Activated CD8-positive, alpha-beta memory T cell treated with anti-CD3 and anti-CD28 coated beads, Interleukin-2, amount 50 U/mL, for 1 hour (primary cell): ENCODE results near the gene PPDPF.
"Not testable (repeated sequence)": the region's sequence is repeated elsewhere in the genome, so short reads cannot be mapped to it uniquely, and the experiment has no call there.

Experiments used
- DNase-seq: peaks from one replicate; pipeline ENCODE4 v3.0.0-alpha.2; 2020; ENCODE audit errors: extremely low read depth

The PPDPF gene

DNA sequence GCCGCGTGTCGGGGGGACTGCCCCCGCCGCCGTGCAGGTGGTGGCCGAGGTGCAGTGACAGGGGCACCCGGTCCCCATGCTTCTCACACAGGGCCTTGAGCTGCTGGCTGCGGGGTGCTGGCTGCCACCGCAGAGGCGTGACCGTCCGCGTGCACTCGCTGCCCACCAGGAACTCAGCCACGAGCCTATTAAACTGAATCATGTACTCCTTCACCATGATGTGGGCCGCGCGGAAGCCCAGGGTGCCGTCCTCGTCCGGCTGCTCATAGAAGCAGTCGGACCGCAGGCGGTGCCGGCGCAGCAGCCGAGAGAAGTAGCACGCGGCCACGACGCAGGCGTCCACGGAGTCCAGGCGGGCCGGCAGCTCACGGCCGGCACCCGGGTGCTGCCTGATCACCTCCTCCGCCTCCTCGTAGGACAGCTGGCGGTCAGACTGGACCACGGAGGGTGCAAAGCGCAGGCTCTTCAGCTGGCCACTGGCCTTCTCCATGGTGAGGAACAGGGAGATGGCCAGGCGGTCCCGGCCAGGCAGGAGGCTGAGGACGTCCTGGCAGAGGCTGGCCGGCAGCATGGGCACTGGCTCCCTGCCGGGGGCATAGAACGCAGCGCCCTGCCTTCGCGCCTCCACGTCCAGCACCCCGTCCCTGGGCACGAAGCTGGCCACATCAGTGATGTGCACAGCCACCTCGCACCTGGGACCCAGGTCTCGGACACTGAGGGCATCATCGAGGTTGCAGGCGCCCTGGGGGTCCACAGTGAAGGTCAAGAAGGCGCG lies 43.7 kb downstream of the PPDPF start:
- no peak for DNase-seq

DNA sequence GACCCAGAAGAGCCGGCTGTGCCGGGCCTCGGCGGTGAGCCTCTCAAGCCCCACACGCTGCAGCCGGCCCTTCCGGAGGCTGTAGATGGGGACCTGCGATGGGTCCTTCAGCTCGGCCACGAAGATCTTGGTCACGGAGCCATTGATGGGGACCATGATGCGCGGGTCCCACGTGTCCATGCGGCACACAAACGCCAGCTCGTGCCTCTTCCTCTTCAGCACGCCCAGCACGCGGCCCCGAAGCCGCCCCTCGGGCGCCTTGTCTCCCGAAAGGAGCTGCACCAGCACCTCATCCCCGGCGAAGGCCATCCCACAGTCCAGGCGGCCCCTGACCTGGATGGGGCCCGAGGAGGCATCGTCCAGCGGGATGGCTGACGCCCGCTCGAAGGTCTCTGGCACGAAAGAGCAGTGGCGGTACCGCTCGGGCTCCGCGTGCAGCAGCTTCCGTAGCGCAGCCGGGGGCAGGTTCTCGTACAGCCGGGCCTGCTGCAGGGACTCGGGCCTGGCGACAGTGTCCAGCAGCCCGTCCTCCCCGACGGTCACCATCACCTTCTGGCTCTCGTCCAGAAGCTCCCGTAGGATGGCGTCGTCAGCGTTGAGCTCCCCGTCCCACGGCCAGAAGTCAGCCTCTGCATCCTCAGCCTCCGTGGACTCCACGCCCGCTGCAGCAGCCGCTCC lies 44.6 kb downstream of the PPDPF start:
- no peak for DNase-seq

DNA sequence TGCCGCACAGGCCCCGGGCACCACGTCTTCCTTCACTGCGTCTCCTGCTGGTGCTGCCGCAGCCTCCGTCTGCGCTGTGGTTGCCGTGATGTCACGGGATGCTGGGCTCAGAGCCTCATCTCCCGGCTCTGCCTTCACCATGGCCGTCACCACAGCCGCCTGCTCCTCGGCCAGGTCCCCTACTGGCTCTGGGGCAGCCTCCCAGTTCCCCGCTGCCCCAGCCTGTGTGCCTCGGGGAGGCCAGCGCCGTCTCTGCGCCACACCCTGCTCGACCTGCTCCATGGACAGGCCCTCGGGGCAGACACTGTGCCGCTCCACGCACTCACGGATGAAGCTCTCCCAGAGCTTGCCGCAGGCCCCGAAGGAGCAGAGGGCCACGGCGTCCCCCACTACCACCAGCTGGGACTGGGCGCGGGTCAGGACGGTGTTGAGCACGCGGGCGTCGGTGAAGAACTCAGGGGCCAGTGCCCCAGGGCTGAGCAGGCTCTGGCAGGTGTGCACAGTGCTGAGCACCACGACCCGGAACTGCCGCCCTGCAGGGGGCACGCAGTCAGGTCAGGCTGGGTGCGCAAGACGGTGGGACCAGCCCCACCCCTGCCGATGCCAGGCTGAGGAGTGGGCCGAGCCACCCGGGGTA lies 45.3 kb downstream of the PPDPF start:
- DNase-seq = no peak

DNA sequence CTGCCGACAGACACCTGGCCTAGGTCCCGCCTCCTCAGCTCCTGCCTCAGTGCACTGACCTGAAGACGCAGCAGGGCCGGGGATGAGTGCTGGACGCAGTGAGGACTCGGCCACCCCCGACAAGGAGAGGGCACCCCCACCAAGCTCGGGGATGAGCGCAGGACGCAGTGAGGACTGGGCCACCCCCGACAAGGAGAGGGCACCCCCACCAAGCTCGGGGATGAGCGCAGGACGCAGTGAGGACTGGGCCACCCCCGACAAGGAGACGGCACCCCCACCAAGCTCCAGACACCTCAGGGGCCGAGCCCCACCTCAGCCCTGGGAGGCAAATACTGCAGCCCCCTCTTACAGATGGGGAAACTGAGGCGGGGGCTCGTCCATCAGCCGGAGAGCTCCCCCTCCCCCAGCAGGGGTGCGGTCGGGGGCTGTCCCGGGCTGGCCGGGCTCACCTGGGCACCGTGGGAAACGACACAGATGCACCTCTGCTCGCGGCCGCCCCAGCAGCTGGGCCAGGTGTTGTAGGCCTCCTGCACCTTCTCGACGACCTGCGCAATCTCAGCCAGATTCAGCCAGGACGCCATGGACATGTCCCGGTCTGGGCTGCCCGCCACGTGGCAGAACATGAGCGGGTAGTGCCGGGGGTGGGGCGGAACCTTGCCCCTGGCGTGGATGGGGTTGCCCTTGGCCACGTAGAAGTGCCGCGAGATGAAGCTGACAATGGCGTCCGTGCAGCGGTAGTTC lies 46.0 kb downstream of the PPDPF start:
- no peak for DNase-seq

DNA sequence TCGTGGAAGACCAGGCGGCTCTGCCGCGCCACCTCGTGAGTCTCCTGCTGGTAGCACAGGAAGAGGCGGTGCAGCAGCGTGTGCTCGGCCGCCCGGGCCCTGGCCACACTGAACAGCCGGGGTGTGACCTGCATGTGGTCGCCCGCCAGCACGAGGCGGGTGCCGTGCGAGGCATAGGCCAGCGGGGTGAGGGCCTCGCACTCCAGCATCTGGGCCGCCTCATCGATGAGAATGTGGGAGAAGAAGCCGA lies 46.5 kb downstream of the PPDPF start:
- DNase-seq = no peak

DNA sequence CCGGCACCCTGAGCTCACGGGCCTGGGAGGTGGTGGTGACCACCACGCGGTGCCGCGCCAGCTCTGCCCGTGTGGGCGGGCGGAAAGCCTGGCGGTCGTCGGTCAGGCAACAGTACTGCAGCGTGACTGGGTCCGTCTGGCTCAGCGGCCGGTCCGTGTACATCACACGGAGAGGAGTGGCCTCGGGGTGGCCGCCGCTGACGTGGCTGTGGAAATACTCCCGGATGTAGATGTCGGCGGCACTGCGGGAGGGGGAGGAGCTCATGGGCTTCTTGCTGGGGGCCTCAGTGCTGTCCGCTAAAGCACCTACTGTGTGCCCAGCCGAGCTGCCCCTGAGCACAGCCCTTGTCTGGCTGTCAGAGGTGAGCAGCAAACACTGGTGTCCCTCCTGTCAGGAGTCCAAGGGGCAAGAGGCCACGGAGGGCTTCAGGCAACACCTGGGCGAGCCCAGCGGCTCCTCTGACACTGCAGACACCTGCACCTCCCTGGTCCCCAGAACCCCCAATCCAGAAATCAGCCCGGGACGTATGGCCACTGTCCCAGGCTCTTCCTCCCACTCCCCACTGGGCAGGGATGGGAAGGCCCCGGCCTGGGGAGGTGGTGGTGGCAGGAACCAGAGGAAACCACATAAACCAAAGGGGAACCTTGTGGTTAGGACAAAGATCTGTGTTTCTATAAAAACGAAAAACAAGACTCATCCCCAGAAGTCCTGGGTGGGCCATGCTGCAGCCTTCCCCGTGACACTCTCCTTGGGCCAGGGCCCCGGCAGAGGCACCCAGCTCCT lies 47.0 kb downstream of the PPDPF start:
- DNase-seq = no peak

DNA sequence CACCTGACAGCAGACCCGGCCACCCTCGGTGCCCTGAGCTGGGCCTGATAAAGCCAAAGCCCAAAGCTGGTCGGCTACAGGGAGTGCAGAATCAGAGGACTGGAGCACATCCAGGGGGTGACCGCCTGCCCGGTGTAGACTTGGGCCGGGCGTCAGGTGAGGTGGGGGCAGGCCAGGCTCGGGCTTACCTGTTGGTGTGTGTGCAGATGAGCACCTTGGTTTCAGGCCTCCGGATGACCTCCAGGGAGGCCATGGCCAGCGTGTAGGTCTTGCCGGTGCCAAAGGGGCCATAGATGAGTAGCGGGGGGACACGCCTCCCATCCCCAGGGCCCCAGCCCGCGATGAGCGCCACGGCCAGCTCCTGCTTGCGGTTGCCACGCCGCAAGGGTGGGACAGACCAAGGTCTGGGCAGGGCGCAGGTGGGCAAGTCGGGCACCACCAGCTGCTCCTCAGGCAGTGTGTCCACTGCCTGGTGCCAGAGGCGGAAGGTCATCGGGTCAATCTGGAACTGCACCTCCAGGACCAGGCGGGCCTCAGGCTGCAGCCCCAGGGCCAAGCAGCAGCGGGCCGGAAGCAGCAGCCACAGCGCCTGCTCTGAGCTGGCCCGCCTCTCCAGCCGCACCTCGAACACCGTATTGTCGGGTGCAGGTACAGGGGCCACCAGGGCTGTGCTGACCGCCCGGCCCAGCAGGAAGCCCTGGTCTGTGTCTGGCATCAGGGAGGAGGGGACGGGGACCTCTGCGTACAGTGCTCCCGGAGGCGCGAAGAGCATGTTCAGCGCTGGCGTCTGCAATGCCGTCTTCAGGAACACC lies 47.8 kb downstream of the PPDPF start:
- no peak for DNase-seq

DNA sequence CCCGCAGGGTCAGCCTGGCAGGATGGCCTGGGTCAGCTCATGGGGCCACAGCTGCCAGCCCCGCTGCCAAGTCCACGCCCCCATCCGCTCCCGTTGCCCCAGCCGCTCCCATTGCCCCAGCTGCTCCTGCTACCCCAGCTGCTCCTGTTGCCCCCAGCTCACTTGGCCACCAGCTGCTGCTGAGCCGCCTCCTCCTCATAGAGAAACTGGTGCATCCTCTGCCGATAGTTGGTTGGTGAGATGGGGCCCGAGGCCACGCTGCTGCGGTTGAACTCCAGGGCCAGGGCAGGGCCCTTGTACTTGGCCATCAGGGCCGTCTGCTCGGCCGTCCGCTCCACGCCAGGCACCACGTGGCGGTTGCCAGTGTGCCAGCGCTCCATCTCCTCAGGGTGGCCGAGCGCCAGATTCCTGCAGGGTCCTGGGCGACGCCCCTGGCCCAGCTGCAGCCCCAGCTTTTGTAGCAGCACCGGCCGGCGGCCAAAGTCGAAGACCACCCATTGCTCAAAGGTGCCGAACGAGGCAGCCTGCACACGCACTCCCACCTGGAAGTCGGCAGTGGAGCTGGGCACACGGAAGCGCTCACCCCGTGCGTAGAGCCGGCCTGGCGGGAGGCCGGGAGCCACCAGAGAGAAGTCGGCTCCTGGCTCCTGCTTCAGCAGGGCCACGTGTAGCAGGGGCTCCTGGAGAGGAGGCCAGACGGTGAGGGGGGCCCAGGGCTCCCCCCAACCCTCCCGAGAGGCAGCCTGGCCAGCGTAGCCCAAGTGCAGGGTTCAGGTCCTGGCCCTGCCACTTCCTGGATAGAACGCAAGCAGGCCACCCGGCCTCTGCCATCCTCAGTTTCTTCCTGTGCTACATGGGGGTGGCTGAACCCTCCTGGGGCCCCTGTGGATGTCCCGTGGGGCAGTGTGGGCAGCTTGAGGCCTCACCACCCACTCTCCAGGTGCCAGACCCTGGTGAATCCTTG lies 48.7 kb downstream of the PPDPF start:
- no peak for DNase-seq

DNA sequence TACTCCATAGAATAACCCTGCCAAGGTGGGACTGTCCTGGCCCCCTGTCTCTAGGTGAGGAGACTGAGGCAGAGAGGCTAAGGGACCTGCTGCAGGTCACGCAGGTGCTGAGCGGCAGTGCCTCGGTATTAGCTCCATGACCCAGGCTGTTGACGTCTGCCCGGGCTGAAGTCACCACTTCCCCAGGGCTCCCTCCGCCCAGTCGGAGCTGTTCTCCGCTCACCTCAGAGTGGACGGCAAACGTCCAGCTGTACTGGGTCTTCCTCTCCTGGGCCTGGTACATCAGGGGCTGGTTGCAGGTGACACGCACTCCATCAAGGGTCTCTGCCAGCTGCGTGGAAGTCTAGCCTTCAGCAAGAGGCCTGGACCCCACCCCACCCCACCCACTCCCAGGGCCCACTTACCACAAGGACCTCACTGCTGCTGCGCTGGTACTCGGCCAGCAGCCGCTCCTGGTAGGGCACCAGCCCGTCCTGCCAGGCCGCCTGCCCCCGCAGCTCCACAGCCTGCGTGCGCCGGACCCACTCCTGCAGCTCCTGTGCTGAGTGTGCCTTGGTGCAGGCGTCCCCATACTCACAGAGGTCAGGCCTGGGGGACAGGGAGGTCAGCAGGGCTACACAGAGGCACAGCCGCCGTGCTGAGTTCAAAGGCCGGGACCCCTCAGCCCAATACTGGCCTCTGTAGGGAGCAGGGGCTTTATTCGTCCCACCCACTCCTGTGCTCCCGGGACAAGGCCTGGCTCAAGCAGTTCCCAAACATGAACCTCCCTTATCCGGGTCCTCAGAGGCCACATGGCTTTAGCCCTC lies 49.9 kb downstream of the PPDPF start:
- DNase-seq = no peak

DNA sequence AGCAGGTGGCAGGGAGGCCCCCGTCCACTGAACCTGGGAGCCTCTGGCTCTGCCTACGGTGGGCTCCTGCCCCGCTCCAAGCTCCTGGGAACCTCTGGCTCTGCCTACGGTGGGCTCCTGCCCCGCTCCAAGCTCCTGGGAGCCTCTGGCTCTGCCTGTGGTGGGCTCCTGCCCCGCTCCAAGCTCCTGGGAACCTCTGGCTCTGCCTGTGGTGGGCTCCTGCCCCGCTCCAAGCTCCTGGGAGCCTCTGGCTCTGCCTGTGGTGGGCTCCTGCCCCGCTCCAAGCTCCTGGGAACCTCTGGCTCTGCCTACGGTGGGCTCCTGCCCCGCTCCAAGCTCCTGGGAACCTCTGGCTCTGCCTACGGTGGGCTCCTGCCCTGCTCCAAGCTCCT lies 50.5 kb downstream of the PPDPF start:
- not testable (repeated sequence) for DNase-seq
